SK-N-MC (cell line): ENCODE measurements around the gene PLK3.

Source experiments
- DNase-seq: peaks from one replicate; pipeline ENCODE4 v3.0.0-alpha.2; 2011; ENCODE audit warnings: low read depth, low spot score
- H3K27ac ChIP-seq: fragments of 200-600 bp; sonication (generic); 2 replicates; pipeline ENCODE4 v1.5.1; 2016; ENCODE audit warnings: mixed run types
- H3K36me3 ChIP-seq: fragments of 200-600 bp; sonication (generic); 2 replicates; pipeline ENCODE4 v1.6.1; 2017; ENCODE audit warnings: antibody characterized with exemption, low read length, mixed read lengths; ENCODE audit not compliant: insufficient read depth
- H3K4me3 ChIP-seq: fragments of 200-600 bp; sonication (generic); 2 replicates; pipeline ENCODE4 v1.5.1; 2016
- H3K9ac ChIP-seq: fragments of 200-600 bp; sonication (generic); 2 replicates; pipeline ENCODE4 v1.8.0; 2017; ENCODE audit warnings: mixed run types, mixed read lengths; ENCODE audit not compliant: insufficient read length
- H3K9me3 ChIP-seq: fragments of 200-600 bp; sonication (generic); 2 replicates; pipeline ENCODE4 v1.6.1; 2017; ENCODE audit warnings: low read depth, mild to moderate bottlenecking, antibody characterized with exemption, low read length, moderate library complexity, mixed read lengths
- EZH2 ChIP-seq: fragments of 200-600 bp; sonication (generic); IDR thresholded peaks from one replicate; pipeline ENCODE4 v1.6.1; 2017; ENCODE audit warnings: antibody characterized with exemption
- FOXP2 ChIP-seq: optimal IDR thresholded peaks from 2 replicates; pipeline ENCODE3; 2011; ENCODE audit warnings: mild to moderate bottlenecking, moderate library complexity; ENCODE audit not compliant: insufficient read depth; ENCODE audit errors: extremely low read length, control extremely low read depth
- POLR2AphosphoS5 ChIP-seq: IDR thresholded peaks from 2 replicates; pipeline ENCODE4 v1.6.1; 2012; ENCODE audit warnings: mild to moderate bottlenecking, low read depth, low read length, borderline replicate concordance

PLK3 gene

DNA sequence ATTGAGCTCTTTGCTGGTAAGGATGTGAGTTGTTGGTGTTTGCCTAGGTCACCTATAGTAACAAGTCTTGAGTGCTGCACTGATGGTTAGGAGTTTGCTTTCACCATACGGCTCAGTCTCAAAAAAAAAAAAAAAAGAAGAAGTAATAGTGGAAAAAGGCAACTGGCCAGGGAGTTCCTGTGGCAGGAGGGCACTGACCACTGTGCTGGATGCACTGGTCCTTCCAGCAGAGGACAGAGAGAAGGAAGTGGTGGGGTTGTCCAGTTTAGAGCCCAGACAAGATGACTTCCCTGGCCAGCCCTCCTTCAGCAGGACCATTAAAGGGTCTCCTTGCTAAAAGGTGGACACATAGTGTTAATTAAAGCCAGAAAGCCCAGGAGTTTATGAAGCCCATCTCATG is 54.8 kb downstream of the PLK3 start:
- Histone ChIP-seq H3K36me3 (no peaks in the 10 kb centered on the region; the same call in 1 of the 2 replicates), H3K27ac (no peak overlapping the region), H3K9me3 (no peaks in the 10 kb centered on the region), H3K9ac (no peak overlapping the region), H3K4me3 (no peak overlapping the region)
- DNase-seq = no peak
- TF ChIP-seq POLR2AphosphoS5 = no peak
- TF ChIP-seq FOXP2 = no peak
- no peak for TF ChIP-seq EZH2
